RWPE2 (cell line): ENCODE results near the gene PIK3R6.

Experiments
- ATAC-seq: fragments of 200-7000 bp; cut with Tn5 transposase; 3 replicates; pipeline ENCODE4 v1.9.1; 2021; ENCODE audit warnings: low read depth
- DNase-seq: peaks from one replicate; pipeline ENCODE4 v3.0.0-alpha.2; 2020; ENCODE audit warnings: low spot score
- H3K27ac ChIP-seq: fragments of 450-650 bp; 2 replicates; pipeline ENCODE4 v1.5.1; 2017; ENCODE audit warnings: mild to moderate bottlenecking; ENCODE audit not compliant: poor library complexity, severe bottlenecking
- H3K27me3 ChIP-seq: fragments of 250-450 bp; sonication (Bioruptor Pico); 2 replicates; pipeline ENCODE4 v1.5.1; 2021; ENCODE audit warnings: mild to moderate bottlenecking, moderate library complexity; ENCODE audit not compliant: insufficient read depth, poor library complexity, severe bottlenecking
- H3K36me3 ChIP-seq: fragments of 250-450 bp; sonication (Bioruptor Pico); 2 replicates; pipeline ENCODE4 v1.5.1; 2020; ENCODE audit warnings: low read depth, mild to moderate bottlenecking, moderate library complexity
- H3K4me1 ChIP-seq: fragments of 250-450 bp; sonication (Bioruptor Pico); 2 replicates; pipeline ENCODE4 v1.5.1; 2021; ENCODE audit warnings: mild to moderate bottlenecking, moderate library complexity; ENCODE audit not compliant: insufficient read depth, poor library complexity, severe bottlenecking
- H3K4me3 ChIP-seq: fragments of 250-450 bp; sonication (Bioruptor Pico); 2 replicates; pipeline ENCODE4 v1.5.1; 2021; ENCODE audit warnings: mild to moderate bottlenecking, moderate library complexity; ENCODE audit not compliant: severe bottlenecking
- H3K9me3 ChIP-seq: fragments of 250-450 bp; sonication (Bioruptor Pico); 2 replicates; pipeline ENCODE4 v1.5.1; 2021; ENCODE audit warnings: mild to moderate bottlenecking, moderate library complexity; ENCODE audit not compliant: severe bottlenecking
- TF ChIP-seq, protein P1 (sequence below): fragments of 450-650 bp; IDR thresholded peaks from one replicate; pipeline ENCODE4 v1.5.1; 2017; ENCODE audit warnings: mild to moderate bottlenecking, moderate library complexity; ENCODE audit not compliant: poor library complexity, severe bottlenecking

Gene PIK3R6

DNA sequence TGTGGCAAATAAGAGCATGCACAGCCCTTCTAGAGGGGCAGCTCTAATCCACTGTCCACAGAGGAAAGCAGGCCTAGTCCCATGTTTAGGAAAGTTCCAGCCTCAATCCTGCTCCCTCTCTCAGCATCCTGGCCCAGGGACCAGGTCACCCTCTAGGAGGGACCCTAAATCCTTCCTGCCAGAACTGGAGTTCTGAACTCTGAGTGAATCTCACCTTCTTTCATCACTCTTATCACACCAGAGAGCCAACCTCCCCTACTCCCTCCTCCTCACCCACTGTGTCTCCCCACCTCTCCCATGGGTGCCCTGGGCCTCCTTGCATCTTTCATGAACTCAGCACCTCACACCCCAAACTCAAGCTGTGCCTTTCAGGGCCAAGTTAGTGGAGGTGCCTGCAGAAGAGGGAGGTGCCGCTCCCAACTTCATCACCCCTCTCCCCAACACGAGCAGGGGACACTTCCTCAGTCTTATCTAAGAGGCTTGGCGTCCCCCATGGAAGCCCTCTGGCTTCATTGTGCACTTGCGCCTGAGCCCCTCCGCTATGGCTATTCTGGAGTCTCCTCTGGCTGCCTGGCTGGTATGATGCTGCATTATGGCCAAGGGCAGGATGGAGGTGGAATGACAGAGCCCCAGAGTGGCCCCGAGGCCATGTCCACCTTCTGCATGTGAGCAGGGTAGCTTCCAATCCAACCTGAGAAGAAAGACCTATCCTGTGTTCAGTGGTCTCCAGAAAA lies 31.7 kb downstream of the PIK3R6 start:
- Histone ChIP-seq H3K4me3 (no peak overlapping the region), H3K4me1 (no peaks in the 10 kb centered on the region), H3K27ac (no peak overlapping the region), H3K27me3 (no peaks in the 10 kb centered on the region), H3K9me3 (no peaks in the 10 kb centered on the region), H3K36me3 (no peaks in the 10 kb centered on the region)
- no peak for ATAC-seq
- no peak for DNase-seq
- TF ChIP-seq, protein P1, sequence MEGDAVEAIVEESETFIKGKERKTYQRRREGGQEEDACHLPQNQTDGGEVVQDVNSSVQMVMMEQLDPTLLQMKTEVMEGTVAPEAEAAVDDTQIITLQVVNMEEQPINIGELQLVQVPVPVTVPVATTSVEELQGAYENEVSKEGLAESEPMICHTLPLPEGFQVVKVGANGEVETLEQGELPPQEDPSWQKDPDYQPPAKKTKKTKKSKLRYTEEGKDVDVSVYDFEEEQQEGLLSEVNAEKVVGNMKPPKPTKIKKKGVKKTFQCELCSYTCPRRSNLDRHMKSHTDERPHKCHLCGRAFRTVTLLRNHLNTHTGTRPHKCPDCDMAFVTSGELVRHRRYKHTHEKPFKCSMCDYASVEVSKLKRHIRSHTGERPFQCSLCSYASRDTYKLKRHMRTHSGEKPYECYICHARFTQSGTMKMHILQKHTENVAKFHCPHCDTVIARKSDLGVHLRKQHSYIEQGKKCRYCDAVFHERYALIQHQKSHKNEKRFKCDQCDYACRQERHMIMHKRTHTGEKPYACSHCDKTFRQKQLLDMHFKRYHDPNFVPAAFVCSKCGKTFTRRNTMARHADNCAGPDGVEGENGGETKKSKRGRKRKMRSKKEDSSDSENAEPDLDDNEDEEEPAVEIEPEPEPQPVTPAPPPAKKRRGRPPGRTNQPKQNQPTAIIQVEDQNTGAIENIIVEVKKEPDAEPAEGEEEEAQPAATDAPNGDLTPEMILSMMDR = no peak

DNA sequence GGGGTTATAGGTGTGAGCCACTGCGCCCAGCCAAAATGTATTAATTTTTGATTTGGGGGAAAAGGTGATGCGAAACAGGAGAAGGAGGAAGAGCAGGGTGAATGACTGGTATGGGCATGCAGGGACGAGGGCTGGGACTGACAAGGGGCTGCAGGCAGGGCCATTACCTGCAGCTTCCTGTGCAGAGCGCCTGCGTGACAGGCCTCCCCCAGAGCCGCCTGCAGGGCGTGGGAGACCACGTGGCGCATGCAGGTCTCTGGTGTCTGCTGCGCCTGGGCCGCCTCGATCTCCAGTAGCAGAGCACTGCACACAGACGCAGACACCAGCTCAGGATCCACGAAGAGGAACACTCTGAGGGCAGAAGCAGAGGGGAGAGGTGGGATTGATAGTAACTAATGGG lies 32.4 kb downstream of the PIK3R6 start:
- no peak for ATAC-seq
- Histone ChIP-seq H3K4me3 (no peak overlapping the region), H3K4me1 (no peaks in the 10 kb centered on the region), H3K27ac (no peak overlapping the region), H3K36me3 (no peaks in the 10 kb centered on the region), H3K27me3 (no peaks in the 10 kb centered on the region), H3K9me3 (no peaks in the 10 kb centered on the region)
- TF ChIP-seq, protein P1 = no peak
- no peak for DNase-seq

DNA sequence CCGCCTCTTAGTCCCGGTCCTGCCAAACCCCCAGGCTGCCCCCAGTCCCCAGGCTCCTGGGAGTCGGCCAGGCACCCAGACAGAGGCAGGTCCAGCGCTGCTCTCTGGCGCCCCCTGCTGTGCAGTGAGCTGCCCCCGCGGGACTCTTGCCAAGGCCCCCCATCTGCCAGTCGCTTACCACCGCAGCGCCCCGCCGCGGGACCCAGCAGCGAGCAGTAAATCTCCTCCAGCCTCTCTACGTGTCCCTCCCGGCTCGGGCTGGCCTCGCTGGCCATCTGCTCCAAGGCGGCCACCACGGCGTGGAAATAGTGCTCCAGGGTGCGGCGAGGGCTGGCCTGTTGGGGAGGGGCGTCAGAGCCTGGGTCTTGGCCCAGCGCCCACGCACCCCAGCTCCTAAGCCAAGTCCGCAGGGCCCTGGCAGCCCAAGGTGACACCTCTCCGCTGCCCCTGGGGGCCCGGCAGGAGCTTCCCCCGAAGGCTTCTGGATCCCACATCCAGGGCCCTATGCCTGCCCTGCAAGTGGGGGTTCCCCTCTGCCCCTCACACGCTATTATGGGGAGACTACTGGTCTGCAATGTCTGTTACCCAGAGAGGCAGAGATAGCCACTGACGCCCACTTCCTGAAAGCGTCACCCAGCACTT lies 34.6 kb downstream of the PIK3R6 start:
- DNase-seq = no peak

DNA sequence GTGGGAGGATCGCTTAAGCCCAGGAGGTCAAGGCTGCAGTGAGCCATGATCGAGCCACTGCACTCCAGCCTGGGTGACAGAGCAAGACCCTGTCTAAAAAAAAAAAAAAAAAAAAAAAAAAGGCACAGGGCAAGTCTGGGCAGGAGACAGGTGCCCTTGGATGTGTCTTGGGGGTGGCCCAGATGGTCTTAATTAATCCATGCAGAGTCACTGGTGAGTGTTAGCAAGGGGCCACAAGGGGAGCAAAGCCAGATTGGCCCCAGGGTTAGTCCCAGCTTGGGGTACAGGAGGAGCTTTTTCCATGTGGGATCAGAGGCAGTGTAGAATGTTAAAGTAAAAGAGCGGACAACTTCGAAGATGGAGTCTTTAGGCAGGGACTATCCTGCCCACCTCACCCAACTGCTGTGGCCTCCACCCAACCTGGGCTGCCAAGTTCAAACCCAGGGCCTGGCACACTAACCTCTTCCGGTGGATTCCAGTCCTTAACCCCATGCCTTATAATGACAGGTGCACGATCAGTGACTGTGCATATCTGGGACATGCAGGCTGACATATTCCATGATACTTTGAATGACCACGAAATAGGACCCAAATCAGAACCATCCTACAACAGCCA lies 36.1 kb downstream of the PIK3R6 start:
- no peak for ATAC-seq
- Histone ChIP-seq H3K4me3 (no peak overlapping the region), H3K27me3 (no peaks in the 10 kb centered on the region), H3K9me3 (no peaks in the 10 kb centered on the region), H3K27ac (no peak overlapping the region), H3K4me1 (no peaks in the 10 kb centered on the region), H3K36me3 (no peaks in the 10 kb centered on the region)
- TF ChIP-seq, protein P1 = no peak
- no peak for DNase-seq

More for the DNA sequence above, 34.6 kb downstream of the PIK3R6 start:
- no peaks in the 10 kb centered on the region for H3K27me3 ChIP-seq
- TF ChIP-seq, protein P1 = peak; percentile 42
- H3K9me3 ChIP-seq = no peaks in the 10 kb centered on the region
- no peak for ATAC-seq
- no peak overlapping the region for H3K4me3 ChIP-seq
- H3K36me3 ChIP-seq = no peaks in the 10 kb centered on the region
- no peaks in the 10 kb centered on the region for H3K4me1 ChIP-seq
- no peak overlapping the region for H3K27ac ChIP-seq
